ENCODE results near the gene EPHA7. TPM values are rescaled to one million over a fixed set of nuclear protein-coding genes. Genes with fewer than 3 reads are reported as not detected.

Gene EPHA7
- total and polyA plus RNA-seq, 2 of the 4 experiments (the other 2 are of a cell fraction) = not detected

- CTCF ChIA-PET = no interaction called here
These were observed 125.5 kb downstream of the EPHA7 start for GRCh38 chr6:93293872-93294271.

More at GRCh38 chr6:93293872-93294271, 125.5 kb downstream of the EPHA7 start:
- ATAC-seq (ENCODE audit: low read depth) (no peak), DNase-seq (no peak)
- H2AFZ ChIP-seq (replicated peaks; ENCODE audit: low read length, poor library complexity) = no peak overlapping the region
- H2BK20ac ChIP-seq (ENCODE audit: low read depth, low read length) = no peak overlapping the region
- no peak overlapping the region for H3K27ac ChIP-seq (ENCODE audit: insufficient read depth, low read length)
- H3K27me3 ChIP-seq (ENCODE audit: control insufficient read depth, insufficient read depth, low read length) = no peaks in the 10 kb centered on the region
- H2BK120ac ChIP-seq (ENCODE audit: low read depth, low read length) = no peak overlapping the region
- H3K9ac ChIP-seq (ENCODE audit: low read depth, low read length) = no peak overlapping the region
- H4K8ac ChIP-seq (ENCODE audit: low read depth in 2 of 2, low read length in 2 of 2) = no peak overlapping the region
- H3K9me3 ChIP-seq (ENCODE audit: control insufficient read depth, insufficient read depth, low read length) = no peaks in the 10 kb centered on the region
- dilution Hi-C loops (cut with HindIII; ENCODE audit: low sequenced_read_pairs, unreplicated experiment) (no loop called here), intact Hi-C loops (cut with micrococcal nuclease) (no loop called here), in situ Hi-C loops (cut with MboI; ENCODE audit: low sequenced_read_pairs) (no loop called here)
- H3K4me2 ChIP-seq (ENCODE audit: low read depth, low read length) = no peak overlapping the region
- no peak for TF ChIP-seq MXI1 (IDR thresholded peaks at IDR 0.05; ENCODE audit: borderline replicate concordance, low read depth, low read length)
- TF ChIP-seq CEBPB (IDR thresholded peaks at IDR 0.05; ENCODE audit: low read depth, low read length) = no peak
- TF ChIP-seq RCOR1 (IDR thresholded peaks at IDR 0.05; ENCODE audit: insufficient replicate concordance, low read length) = no peak
- no peak for TF ChIP-seq MAZ (IDR thresholded peaks at IDR 0.05; ENCODE audit: borderline replicate concordance, low read depth, low read length)
- TF ChIP-seq POLR2A (IDR thresholded peaks at IDR 0.05; ENCODE audit: low read depth, low read length) = no peak
- no peak overlapping the region for H3K14ac ChIP-seq (replicated peaks; ENCODE audit: low read depth, low read length)
- no peak overlapping the region for H4K91ac ChIP-seq (ENCODE audit: insufficient read depth, low read depth, low read length)
- WGBS, 2 experiments (ENCODE audit: extremely low coverage in 2 of 2, insufficient read length in 1 of 2) = no CpG with 5 or more reads among the region's 6 CpGs
- H2AK5ac ChIP-seq (ENCODE audit: low read depth, low read length) = no peak overlapping the region
- H2BK15ac ChIP-seq (ENCODE audit: low read depth, low read length) = no peak overlapping the region
- no peak overlapping the region for H2BK5ac ChIP-seq (ENCODE audit: low read depth, low read length, poor library complexity, severe bottlenecking)
- no peak overlapping the region for H3K4me3 ChIP-seq (ENCODE audit: insufficient read depth, low read depth, low read length)
- POLR2A ChIA-PET (ENCODE audit: unreplicated experiment) = no interaction called here
- H3K4ac ChIP-seq (ENCODE audit: low read depth, low read length) = no peak overlapping the region
- no peaks in the 10 kb centered on the region for H3K79me1 ChIP-seq (ENCODE audit: low read depth in 1 of 2, low read length in 2 of 2)
- H4K5ac ChIP-seq (ENCODE audit: low read depth, low read length) = no peak overlapping the region
- no peak overlapping the region for H2AK9ac ChIP-seq (replicated peaks; ENCODE audit: low read depth, low read length, poor library complexity)
- H3K36me3 ChIP-seq (ENCODE audit: control insufficient read depth, insufficient read depth, low read length) = no peaks in the 10 kb centered on the region
- H3K23ac ChIP-seq (ENCODE audit: low read depth, low read length) = no peak overlapping the region
- no peak overlapping the region for H3K18ac ChIP-seq (ENCODE audit: low read depth, low read length)
- no TSS peak for BruUV-seq (replicated peaks)
- H3K56ac ChIP-seq (ENCODE audit: extremely low read depth, insufficient read depth, low read length) = no peak overlapping the region
- H3K9me1 ChIP-seq (ENCODE audit: insufficient read depth, low read length) = no peaks in the 10 kb centered on the region
- H3K4me1 ChIP-seq (ENCODE audit: control insufficient read depth, insufficient read depth, low read length) = no peaks in the 10 kb centered on the region
- H4K20me1 ChIP-seq (ENCODE audit: insufficient read depth, low read length) = no peaks in the 10 kb centered on the region
